ENCODE results near the gene MYH16. TPM values are rescaled to one million over a fixed set of nuclear protein-coding genes. Genes with fewer than 3 reads are reported as not detected.

Gene MYH16
- polyA plus RNA-seq, 1 donor (not counting 4 experiments of a cell fraction or from before 2014, with no cell fraction given): 0.69 TPM

GRCh38 chr7:99311702-99312101, 39.1 kb downstream of the MYH16 start:
- FAIRE-seq: no peak
- Histone ChIP-seq H3K4me2 (ENCODE audit: control insufficient read depth, extremely low read depth, insufficient read depth, low read depth, low read length) (no peak overlapping the region), H3K9me1 (ENCODE audit: control insufficient read depth, extremely low read depth, insufficient read depth, low read length) (no peaks in the 10 kb centered on the region), H3K9me3 (ENCODE audit: control insufficient read depth, low read depth, low read length) (peaks cover 6% of the 10 kb centered on the region), H3K79me2 (ENCODE audit: control insufficient read depth, insufficient read depth, low read length) (no peaks in the 10 kb centered on the region), H2AFZ (ENCODE audit: control insufficient read depth, low read length) (no peak overlapping the region), H3K27me3 (ENCODE audit: control insufficient read depth, extremely low read depth, insufficient read depth, low read length) (no peaks in the 10 kb centered on the region), H3K36me3 (ENCODE audit: control insufficient read depth in 2 of 2, extremely low read depth in 1 of 2, insufficient read depth in 2 of 2, low read length in 2 of 2) (peaks cover 0 to 1% of the 10 kb centered on the region in 2 experiments), H3K4me1 (ENCODE audit: control insufficient read depth, extremely low read depth, insufficient read depth, low read length) (peaks cover 14% of the 10 kb centered on the region), H4K20me1 (ENCODE audit: control insufficient read depth, extremely low read depth, insufficient read depth, low read length) (no peaks in the 10 kb centered on the region), H3K27ac (ENCODE audit: control insufficient read depth, insufficient read depth, low read length) (no peak overlapping the region), H3K4me3 (ENCODE audit: control insufficient read depth in 2 of 3, extremely low read depth in 1 of 3, insufficient read depth in 2 of 3, low read depth in 1 of 3, low read length in 3 of 3) (no peak overlapping the region), H3K9ac (ENCODE audit: control insufficient read depth, extremely low read depth, insufficient read depth, low read length) (no peak overlapping the region)
- dilution Hi-C loops (cut with MboI; ENCODE audit: extremely low pct_ligation_motif_present, low sequenced_read_pairs): loop anchor here (25.0 kb wide), 1 partner anchor 249 kb away; no protein-coding TSS in a partner anchor
- no peak for TF ChIP-seq EZH2 (IDR thresholded peaks at IDR 0.05; ENCODE audit: low read length)
- TF ChIP-seq, protein P1, sequence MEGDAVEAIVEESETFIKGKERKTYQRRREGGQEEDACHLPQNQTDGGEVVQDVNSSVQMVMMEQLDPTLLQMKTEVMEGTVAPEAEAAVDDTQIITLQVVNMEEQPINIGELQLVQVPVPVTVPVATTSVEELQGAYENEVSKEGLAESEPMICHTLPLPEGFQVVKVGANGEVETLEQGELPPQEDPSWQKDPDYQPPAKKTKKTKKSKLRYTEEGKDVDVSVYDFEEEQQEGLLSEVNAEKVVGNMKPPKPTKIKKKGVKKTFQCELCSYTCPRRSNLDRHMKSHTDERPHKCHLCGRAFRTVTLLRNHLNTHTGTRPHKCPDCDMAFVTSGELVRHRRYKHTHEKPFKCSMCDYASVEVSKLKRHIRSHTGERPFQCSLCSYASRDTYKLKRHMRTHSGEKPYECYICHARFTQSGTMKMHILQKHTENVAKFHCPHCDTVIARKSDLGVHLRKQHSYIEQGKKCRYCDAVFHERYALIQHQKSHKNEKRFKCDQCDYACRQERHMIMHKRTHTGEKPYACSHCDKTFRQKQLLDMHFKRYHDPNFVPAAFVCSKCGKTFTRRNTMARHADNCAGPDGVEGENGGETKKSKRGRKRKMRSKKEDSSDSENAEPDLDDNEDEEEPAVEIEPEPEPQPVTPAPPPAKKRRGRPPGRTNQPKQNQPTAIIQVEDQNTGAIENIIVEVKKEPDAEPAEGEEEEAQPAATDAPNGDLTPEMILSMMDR (optimal IDR thresholded peaks at IDR 0.05 in 1 of 3, IDR thresholded peaks at IDR 0.05 in 1 of 3, conservative IDR thresholded peaks at IDR 0.05 in 1 of 3; ENCODE audit: extremely low read depth in 1 of 3, insufficient read depth in 2 of 3, low read length in 3 of 3): peak in 1 of 3 experiments; percentile 50
- no peak for DNase-seq (ENCODE audit: low read depth, low spot score)

- peak overlapping the region; percentile 45 for H3K4me2 ChIP-seq (ENCODE audit: control insufficient read depth, extremely low read depth, insufficient read depth, low read depth, low read length)
- H3K79me2 ChIP-seq (ENCODE audit: control insufficient read depth, insufficient read depth, low read length): no peaks in the 10 kb centered on the region
- TF ChIP-seq, protein P1 (optimal IDR thresholded peaks at IDR 0.05 in 1 of 3, IDR thresholded peaks at IDR 0.05 in 1 of 3, conservative IDR thresholded peaks at IDR 0.05 in 1 of 3; ENCODE audit: extremely low read depth in 1 of 3, insufficient read depth in 2 of 3, low read length in 3 of 3): peak; percentile 81 to 84 (median 84)
- TF ChIP-seq EZH2 (IDR thresholded peaks at IDR 0.05; ENCODE audit: low read length): no peak
- peak; percentile 83 for FAIRE-seq
- peaks cover 6% of the 10 kb centered on the region for H3K9me3 ChIP-seq (ENCODE audit: control insufficient read depth, low read depth, low read length)
- H2AFZ ChIP-seq (ENCODE audit: control insufficient read depth, low read length): peak overlapping the region; percentile 46
- H3K36me3 ChIP-seq (ENCODE audit: control insufficient read depth in 2 of 2, extremely low read depth in 1 of 2, insufficient read depth in 2 of 2, low read length in 2 of 2): peaks cover 0 to 1% of the 10 kb centered on the region in 2 experiments
- dilution Hi-C loops (cut with MboI; ENCODE audit: extremely low pct_ligation_motif_present, low sequenced_read_pairs): loop anchor here (25.0 kb wide), 1 partner anchor 250 kb away; no protein-coding TSS in a partner anchor
- H3K9me1 ChIP-seq (ENCODE audit: control insufficient read depth, extremely low read depth, insufficient read depth, low read length): no peaks in the 10 kb centered on the region
- no peaks in the 10 kb centered on the region for H4K20me1 ChIP-seq (ENCODE audit: control insufficient read depth, extremely low read depth, insufficient read depth, low read length)
- H3K4me1 ChIP-seq (ENCODE audit: control insufficient read depth, extremely low read depth, insufficient read depth, low read length): peaks cover 14% of the 10 kb centered on the region
- no peak overlapping the region for H3K4me3 ChIP-seq (ENCODE audit: control insufficient read depth in 2 of 3, extremely low read depth in 1 of 3, insufficient read depth in 2 of 3, low read depth in 1 of 3, low read length in 3 of 3)
- DNase-seq (ENCODE audit: low read depth, low spot score): no peak
- H3K9ac ChIP-seq (ENCODE audit: control insufficient read depth, extremely low read depth, insufficient read depth, low read length): peak overlapping the region; percentile 44
- H3K27ac ChIP-seq (ENCODE audit: control insufficient read depth, insufficient read depth, low read length): no peak overlapping the region
- H3K27me3 ChIP-seq (ENCODE audit: control insufficient read depth, extremely low read depth, insufficient read depth, low read length): no peaks in the 10 kb centered on the region
Measured at GRCh38 chr7:99312316-99313203, 39.9 kb downstream of the MYH16 start.
